ENCODE results near the gene CACNA1C.

The CACNA1C gene

DNA sequence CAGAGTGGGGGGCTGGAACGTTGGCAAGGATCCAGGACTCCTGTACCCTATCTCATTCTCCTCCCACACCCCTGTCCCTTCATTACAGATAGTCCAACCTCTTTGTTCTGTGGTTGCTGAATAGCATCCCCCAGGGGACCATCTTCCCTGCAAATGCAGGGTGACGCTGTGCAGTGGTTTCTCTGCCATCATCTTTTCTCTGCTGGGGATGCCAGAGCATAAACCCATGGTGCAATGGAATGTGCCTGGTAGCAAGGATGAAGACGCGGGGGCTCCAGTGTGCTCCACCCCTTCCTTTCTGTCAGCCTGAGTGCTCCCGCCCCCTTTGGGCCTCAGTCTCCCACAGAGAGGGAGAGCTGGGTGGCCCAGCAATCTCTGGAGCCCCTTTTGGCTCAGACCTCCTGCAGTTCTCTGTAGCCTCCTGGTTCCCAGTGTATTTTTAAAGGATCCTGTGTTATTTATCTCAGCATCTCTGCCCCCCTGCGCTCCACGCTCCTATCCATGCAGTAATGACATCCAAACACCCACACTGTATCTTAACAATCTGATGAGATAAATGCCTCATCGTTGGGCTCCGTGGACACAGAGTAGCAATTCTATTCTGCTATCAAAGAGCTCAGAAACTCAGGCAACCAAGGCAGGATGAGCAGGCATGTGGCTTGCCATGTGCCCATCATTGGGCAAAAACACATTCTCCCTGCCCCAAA, 212.8 kb downstream of the CACNA1C start:
- no peaks in the 10 kb centered on the region for H3K27me3 Mint-ChIP-seq
- no peak overlapping the region for H3K27ac Mint-ChIP-seq
- H3K4me3 Mint-ChIP-seq: no peak overlapping the region
- no peaks in the 10 kb centered on the region for H3K9me3 Mint-ChIP-seq (ENCODE audit: low read depth)
- H3K36me3 Mint-ChIP-seq: no peaks in the 10 kb centered on the region
- no peaks in the 10 kb centered on the region for H3K4me1 Mint-ChIP-seq (ENCODE audit: low read depth)

DNA sequence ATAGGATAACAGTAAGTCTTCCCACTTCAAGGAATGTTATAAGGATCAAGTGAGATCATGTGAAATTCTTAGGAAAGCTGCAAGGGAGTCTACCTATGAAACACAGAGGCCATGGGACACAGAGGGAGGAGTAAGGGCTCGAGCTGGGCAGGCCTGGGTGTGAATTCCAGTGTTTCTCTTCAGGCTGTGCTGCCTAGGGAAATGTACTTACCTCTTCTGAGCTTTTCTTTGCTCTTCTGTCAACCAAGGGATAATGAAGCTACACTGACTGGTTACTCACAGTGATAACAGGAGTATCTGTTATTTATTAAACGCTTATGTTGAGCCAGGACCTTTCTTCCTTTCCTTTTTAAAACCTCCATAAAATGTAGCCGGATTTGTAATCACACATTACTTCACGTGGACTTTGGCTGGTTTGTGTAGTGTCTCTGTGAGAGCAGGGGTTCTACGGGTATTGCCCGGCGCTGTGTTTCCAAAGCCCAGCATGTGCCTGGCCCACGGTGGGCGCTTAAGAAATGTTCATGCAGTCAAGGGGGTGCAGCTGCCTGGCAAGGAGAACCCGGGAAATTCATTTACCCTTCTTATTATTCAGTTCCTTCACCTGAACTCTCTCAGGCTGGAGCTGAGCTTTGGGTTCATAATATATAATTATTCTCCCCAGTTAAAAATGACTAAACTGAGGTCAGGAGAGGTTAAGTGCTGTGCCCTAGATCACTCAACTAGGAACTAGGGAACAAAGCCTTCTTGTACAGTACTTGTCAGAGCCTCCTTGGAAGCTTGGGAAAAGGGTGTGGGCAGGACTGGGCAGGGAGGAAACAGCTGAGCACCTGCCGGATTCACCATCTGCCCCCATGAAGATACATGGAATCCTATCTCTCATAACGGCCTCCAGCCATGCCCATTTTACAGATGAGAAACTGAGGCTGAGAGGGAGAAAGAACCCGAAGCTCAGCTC, 214.2 kb downstream of the CACNA1C start:
- H3K9me3 Mint-ChIP-seq (ENCODE audit: low read depth): no peaks in the 10 kb centered on the region
- H3K4me1 Mint-ChIP-seq (ENCODE audit: low read depth): no peaks in the 10 kb centered on the region
- no peaks in the 10 kb centered on the region for H3K27me3 Mint-ChIP-seq
- no peaks in the 10 kb centered on the region for H3K36me3 Mint-ChIP-seq
- H3K27ac Mint-ChIP-seq: no peak overlapping the region
- H3K4me3 Mint-ChIP-seq: no peak overlapping the region

DNA sequence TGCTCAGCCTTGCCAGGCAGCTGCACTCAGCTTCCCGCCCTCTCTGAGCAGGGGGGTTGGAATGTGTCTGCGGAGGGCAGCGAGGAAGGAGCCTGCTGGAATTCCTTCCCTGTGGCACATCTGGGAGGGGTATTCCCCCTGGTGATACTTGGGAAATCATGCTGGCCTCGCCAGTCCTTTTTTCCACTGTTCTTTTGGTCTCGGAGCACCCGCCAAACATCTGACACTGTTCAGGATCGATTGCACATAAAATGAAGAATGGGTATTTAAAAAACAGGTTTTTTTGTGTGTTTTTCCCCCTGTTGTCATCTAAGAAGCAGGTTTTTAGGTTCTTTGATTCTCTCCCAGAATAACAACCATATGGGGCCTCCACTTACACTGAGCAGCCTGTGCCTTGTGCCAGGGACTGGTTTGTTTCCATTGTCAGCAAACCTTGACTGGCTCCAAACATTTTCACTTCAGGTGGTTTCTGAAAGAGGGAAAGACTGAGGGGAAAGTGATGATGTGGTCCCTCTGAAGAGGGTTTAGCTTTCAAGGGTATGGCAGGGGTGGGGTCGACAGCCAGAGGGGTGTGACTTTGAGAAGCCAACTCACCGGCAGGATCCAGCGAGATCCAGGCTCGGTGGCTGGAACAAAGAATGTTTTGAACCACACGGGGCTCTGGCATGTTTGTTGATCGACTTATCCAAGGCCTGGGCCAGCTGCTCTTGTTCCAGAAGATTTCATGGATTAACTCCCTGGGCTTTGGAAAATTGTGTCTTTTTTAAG, 215.1 kb downstream of the CACNA1C start:
- Mint-ChIP-seq H3K9me3 (ENCODE audit: low read depth) (no peaks in the 10 kb centered on the region), H3K4me3 (no peak overlapping the region), H3K36me3 (no peaks in the 10 kb centered on the region), H3K4me1 (ENCODE audit: low read depth) (no peaks in the 10 kb centered on the region), H3K27ac (no peak overlapping the region), H3K27me3 (no peaks in the 10 kb centered on the region)

DNA sequence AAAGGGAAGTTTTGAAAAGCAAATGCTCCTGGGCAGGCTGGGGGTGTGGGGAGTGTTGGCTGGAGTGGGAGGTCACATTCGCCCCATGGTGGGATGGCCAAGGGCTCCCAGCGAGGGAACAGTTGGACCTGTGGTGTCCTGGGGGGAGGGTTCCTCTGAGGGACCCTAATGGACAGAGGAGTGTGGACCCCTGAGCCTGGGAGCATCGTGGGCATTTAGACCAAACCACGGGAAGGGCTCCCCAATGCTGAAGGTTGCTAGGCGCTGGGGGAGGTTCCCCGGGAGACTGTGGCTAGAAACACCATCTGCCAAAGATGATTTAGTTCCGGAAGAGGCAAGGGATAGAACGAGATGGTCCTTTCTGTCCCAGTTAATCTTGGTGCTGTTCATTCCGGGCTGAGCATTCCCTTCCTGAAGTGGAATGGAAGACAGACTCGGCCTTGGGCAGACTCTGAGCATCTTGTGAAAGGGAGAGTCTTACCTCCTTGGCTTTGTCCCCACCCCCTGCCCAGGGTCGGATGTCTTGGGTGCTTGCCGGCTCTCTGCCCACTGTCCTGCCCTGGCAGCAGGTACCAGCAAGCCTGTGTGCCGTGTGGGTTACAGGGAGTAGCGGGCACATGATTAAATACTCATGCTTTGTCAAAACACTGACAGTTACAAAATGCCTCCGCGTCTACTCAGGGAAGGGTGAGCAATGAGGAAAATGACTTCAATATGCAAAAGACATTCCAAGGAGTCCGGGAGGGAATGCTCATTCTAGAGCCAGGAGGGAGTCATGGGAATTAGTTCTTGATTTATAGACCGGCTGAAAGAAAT, 215.9 kb downstream of the CACNA1C start:
- Mint-ChIP-seq H3K27ac (no peak overlapping the region), H3K4me3 (no peak overlapping the region), H3K4me1 (ENCODE audit: low read depth) (no peaks in the 10 kb centered on the region), H3K9me3 (ENCODE audit: low read depth) (no peaks in the 10 kb centered on the region), H3K36me3 (no peaks in the 10 kb centered on the region), H3K27me3 (no peaks in the 10 kb centered on the region)

DNA sequence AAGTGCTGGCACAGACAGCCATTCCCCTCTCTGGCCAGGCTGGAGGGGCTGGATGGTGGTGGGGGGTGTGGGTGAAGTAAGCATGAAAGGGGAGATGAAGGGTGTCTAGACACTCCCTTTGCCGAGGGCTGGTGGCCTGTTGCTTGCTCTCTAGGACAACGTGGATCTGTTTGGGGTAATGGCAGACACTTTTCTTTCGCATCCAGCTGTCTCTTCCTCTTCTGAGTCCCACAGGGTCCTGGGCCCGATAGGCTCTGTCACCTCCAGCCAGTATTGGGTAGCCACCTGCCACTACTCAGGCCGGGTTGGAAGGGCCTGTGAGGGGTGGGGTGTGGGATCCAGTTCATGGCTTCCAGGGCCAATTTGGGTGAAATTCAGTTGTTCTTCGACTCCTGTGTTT, 218.1 kb downstream of the CACNA1C start:
- H3K27me3 Mint-ChIP-seq: no peaks in the 10 kb centered on the region
- H3K9me3 Mint-ChIP-seq (ENCODE audit: low read depth): no peaks in the 10 kb centered on the region
- H3K36me3 Mint-ChIP-seq: no peaks in the 10 kb centered on the region
- H3K27ac Mint-ChIP-seq: no peak overlapping the region
- H3K4me1 Mint-ChIP-seq (ENCODE audit: low read depth): no peaks in the 10 kb centered on the region
- H3K4me3 Mint-ChIP-seq: no peak overlapping the region

DNA sequence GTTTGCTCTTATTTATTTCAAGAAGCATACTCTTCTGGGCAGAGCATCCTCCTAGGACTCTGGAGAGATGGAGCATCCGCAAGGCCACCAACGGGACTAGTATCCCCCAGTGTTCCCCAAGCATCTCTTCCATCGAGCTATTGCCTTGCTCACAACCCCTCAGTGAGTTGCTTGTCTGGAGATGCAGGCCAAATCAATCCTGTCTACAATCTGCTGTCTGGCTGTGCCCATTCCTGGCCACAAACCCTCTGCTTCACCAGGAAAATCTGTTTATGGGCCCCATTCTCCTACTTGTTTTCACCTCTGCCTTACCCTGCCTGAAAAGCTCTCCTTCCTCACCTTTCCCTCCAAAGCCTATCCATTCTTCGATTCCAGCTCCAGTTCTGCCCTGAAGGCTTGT, 219.2 kb downstream of the CACNA1C start:
- H3K4me1 Mint-ChIP-seq (ENCODE audit: low read depth): no peaks in the 10 kb centered on the region
- no peak overlapping the region for H3K27ac Mint-ChIP-seq
- no peaks in the 10 kb centered on the region for H3K36me3 Mint-ChIP-seq
- no peaks in the 10 kb centered on the region for H3K27me3 Mint-ChIP-seq
- H3K4me3 Mint-ChIP-seq: no peak overlapping the region
- no peaks in the 10 kb centered on the region for H3K9me3 Mint-ChIP-seq (ENCODE audit: low read depth)

DNA sequence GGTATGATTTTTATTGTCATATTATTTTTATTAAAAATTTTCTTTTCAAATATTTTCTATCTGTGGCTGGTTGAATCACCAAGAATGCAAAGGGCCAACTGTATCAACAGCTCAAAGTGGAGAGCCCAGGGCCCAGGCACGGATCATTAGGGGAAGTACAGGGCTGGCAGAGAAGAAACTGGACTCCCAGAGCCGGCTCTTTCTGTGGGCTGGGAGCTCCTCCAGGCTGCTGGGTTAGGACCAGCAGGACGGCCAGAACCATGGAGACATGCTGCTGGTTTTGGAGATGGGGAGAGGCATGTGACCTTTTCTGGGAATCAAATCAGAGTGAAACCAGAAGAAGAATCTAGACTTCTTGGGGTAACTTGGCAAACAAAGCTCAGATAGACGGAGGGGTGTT, 220.5 kb downstream of the CACNA1C start:
- Mint-ChIP-seq H3K27me3 (no peaks in the 10 kb centered on the region), H3K36me3 (no peaks in the 10 kb centered on the region), H3K27ac (no peak overlapping the region), H3K4me1 (ENCODE audit: low read depth) (no peaks in the 10 kb centered on the region), H3K4me3 (no peak overlapping the region), H3K9me3 (ENCODE audit: low read depth) (no peaks in the 10 kb centered on the region)

DNA sequence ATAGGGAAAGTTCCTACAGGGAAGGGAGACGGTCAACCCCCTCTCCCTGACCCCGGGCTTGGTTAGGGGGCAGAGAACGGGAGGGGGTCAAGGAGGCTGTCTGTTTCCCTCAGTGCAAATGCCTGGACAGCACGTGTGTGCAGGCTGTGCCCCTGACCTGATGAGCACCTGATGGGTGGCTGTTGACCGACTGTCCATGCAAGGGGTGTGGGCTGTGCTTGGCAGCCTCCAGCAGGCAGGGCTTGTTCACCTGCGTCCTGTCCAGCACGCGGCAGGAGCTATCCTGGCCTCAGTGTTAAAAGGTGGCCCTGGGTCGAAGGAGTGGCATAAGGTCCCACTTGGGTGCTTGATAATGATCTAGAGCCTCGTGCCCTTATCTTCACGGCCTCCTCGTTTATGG, 221.0 kb downstream of the CACNA1C start:
- Mint-ChIP-seq H3K36me3 (no peaks in the 10 kb centered on the region), H3K9me3 (ENCODE audit: low read depth) (no peaks in the 10 kb centered on the region), H3K27me3 (no peaks in the 10 kb centered on the region), H3K4me3 (no peak overlapping the region), H3K27ac (no peak overlapping the region), H3K4me1 (ENCODE audit: low read depth) (no peaks in the 10 kb centered on the region)

DNA sequence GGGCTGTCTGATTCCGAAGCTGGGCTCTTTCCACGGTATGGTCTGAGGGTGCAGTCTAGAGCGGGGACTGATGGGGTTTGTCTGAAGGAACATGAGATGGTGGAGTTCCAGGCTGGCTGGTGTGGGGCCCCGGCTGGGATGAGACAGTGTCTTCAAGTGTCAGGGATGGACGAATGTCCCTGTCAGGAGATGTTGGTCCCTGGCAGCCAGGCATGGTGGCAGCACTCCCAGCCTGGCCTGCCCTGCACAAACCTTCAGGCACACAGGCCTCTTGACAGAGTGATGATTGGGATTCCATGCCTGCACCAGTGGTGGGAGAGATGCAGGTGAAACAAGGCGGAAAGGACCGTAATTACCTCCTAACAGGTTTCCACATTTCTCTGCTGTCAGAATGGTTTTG, 221.9 kb downstream of the CACNA1C start:
- Mint-ChIP-seq H3K27me3 (no peaks in the 10 kb centered on the region), H3K9me3 (ENCODE audit: low read depth) (no peaks in the 10 kb centered on the region), H3K36me3 (no peaks in the 10 kb centered on the region), H3K4me3 (no peak overlapping the region), H3K4me1 (ENCODE audit: low read depth) (no peaks in the 10 kb centered on the region), H3K27ac (no peak overlapping the region)

DNA sequence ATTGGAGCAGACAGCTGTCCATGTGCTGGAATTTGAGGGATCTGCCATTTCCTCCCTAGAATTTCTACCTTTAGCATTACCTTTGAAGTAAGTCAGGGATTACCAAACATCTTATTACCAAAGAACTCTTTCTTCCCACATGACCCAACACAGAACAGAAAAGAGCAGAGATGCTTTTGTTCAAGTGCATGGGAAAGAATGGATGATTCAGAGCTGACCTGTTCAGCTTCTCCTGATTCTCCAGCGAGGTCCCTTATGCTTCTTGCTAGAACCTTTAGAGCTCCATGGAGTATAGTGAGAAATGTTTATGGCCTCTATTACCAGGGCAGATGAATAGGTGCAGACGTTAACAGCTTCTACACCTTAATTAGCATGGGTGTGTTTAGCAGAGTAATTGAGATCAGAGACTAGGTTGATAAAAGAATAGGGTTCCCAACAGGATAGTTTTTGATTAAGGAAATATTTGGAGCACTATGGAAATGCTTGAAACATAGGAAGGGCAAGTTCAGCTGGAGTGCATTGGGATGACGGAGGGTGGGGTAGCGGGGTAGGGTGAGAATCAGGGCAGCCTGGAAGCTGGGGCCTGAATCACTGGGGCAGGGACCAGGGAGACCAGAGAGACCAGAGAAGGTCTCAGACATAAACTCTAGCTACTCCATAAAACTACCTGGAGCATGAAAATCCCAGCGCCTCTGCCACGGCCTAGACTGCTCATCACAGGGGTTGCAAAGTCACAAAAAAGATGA, 223.7 kb downstream of the CACNA1C start:
- Mint-ChIP-seq H3K4me3 (no peak overlapping the region), H3K27me3 (no peaks in the 10 kb centered on the region), H3K27ac (no peak overlapping the region), H3K9me3 (ENCODE audit: low read depth) (no peaks in the 10 kb centered on the region), H3K4me1 (ENCODE audit: low read depth) (no peaks in the 10 kb centered on the region), H3K36me3 (peaks cover 2% of the 10 kb centered on the region)

DNA sequence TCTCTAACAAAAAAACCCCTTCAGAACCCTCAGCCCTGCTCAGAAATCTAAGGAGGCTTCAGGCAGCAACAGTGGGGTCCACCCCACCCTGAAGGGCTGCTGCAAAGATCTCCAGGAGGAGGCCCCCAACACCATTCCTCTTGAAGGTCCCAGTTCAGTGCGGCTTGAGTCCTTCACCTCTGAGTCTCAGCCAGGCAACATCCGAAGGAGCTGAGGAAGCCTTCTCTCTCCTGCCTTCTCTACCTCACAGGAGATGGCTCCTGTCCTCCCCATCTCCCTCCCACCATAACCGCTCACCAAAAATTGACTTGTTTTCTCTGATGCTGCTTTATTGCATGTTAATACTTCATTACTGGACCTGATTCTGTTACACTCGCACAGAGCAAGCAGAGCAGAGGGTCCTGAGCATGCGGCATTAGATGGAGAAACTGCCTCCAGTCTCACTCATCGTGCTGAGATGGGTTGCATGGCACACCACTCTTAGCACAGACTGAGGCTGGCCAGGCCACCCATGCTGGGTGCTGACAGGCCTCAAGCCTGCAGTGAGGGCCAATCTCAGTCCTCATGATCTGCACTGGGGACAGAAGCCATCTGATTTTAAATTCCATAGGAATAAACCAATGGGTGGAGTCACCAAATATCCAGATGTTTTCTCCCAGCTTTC, 224.8 kb downstream of the CACNA1C start:
- H3K4me1 Mint-ChIP-seq (ENCODE audit: low read depth): no peaks in the 10 kb centered on the region
- no peak overlapping the region for H3K4me3 Mint-ChIP-seq
- no peak overlapping the region for H3K27ac Mint-ChIP-seq
- H3K36me3 Mint-ChIP-seq: peaks cover 2% of the 10 kb centered on the region
- H3K9me3 Mint-ChIP-seq (ENCODE audit: low read depth): no peaks in the 10 kb centered on the region
- no peaks in the 10 kb centered on the region for H3K27me3 Mint-ChIP-seq

DNA sequence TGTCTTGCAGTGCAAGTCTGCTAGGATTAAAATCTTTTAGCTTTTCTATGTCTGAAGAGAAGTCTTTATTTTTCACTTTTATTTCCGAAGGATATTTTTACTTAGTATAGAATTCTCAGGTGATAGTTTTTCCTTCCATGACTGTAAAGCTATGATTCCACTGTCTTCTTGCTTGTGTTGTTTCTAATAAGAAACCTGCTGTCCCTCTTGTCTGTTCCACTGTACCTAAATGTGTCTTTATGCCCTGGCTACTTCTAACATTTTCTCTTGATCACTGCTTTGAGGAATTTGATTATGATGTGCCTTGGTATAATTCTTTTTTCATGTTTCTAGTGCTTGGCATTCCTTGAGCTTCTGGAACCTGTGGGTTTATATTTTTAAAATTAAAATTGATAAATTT, 228.7 kb downstream of the CACNA1C start:
- peaks cover 6% of the 10 kb centered on the region for H3K27me3 Mint-ChIP-seq

DNA sequence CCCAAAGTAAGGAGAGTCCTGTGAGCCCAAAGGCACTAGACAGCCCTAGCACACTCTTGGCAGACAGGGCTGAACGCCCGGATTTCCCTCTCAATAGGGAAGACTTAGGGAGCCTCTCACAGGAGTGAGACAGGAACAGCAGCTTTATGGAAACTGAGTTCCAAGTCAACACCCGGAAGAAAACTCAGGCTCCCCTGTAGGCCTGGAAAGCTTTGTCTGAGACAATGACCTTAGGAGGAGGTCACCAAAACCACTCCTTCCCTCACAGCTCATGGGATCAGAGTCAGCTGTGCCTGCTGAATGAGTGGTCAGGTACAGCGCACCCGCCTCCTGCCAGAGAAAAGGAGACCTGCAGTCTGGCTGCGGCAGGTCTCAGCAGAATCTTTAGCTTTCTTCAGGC, 229.5 kb downstream of the CACNA1C start:
- Mint-ChIP-seq H3K4me1 (ENCODE audit: low read depth) (peaks cover 4% of the 10 kb centered on the region), H3K27me3 (peaks cover 6% of the 10 kb centered on the region), H3K9me3 (ENCODE audit: low read depth) (no peaks in the 10 kb centered on the region), H3K4me3 (no peak overlapping the region), H3K36me3 (peaks cover 2% of the 10 kb centered on the region), H3K27ac (no peak overlapping the region)

More for the DNA sequence above, 228.7 kb downstream of the CACNA1C start:
- no peak overlapping the region for H3K4me3 Mint-ChIP-seq
- H3K4me1 Mint-ChIP-seq (ENCODE audit: low read depth): peaks cover 4% of the 10 kb centered on the region
- no peaks in the 10 kb centered on the region for H3K9me3 Mint-ChIP-seq (ENCODE audit: low read depth)
- no peak overlapping the region for H3K27ac Mint-ChIP-seq
- H3K36me3 Mint-ChIP-seq: peaks cover 2% of the 10 kb centered on the region

Measured in activated naive CD8-positive, alpha-beta T cell (primary cell).